ENCODE measurements around the gene ADH1B.

- no peak for TF ChIP-seq CTCF (IDR thresholded peaks at IDR 0.05; ENCODE audit: insufficient read depth, low read depth, low read length)
- no peak for TF ChIP-seq EZH2 (IDR thresholded peaks at IDR 0.05; ENCODE audit: insufficient read depth, low read length)
Observed at GRCh38 chr4:99361899-99362275, 40.7 kb upstream of the ADH1B start.

All from astrocyte (in vitro differentiated cells and primary cell).